ENCODE results near the gene EPSTI1. TPM values are rescaled to one million over a fixed set of nuclear protein-coding genes. Genes with fewer than 3 reads are reported as not detected.
A peak's percentile ranks its signal among the peaks of the same experiment; 100 is the strongest.

Gene EPSTI1
- total and polyA plus RNA-seq, 8 donors, result 0.83 to 9.7 (median 2.1) TPM

DNA sequence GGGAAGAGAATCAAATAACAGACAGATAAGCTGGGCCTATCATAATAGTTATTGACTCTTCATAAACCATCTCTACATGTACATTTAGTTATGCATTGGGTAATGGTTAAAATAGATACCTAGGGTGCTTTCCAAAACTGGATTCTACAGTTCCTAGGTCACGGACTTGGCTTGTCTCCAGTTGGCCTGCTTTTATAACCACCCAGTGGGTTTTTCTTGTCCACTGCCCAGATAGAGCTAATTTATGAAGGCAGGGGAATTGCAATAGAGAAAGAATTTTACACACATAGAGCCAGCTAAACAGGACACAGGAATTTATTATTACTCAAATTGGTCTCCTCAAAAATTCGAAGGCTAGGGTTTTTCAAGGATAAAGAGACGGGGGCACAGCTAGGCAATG is 113.3 kb downstream of the EPSTI1 start:
- H3K27ac ChIP-seq, result no peak overlapping the region
- ATAC-seq, result no peak
- intact Hi-C loops (cut with DNase I), result no loop called here
- H3K9me3 ChIP-seq, result no peaks in the 10 kb centered on the region
- DNase-seq, result no peak
- TF ChIP-seq CTCF (IDR thresholded peaks at IDR 0.05), result no peak
- H3K4me3 ChIP-seq, result no peak overlapping the region
- 72 to 86% methylated on average over 3 of the region's 3 CpGs for WGBS, 2 donors
- no peak for FAIRE-seq
- peaks cover 0 to 4% (median 0%) of the 10 kb centered on the region in 3 donors for H3K4me1 ChIP-seq
- H3K36me3 ChIP-seq, result no peaks in the 10 kb centered on the region
- H3K27me3 ChIP-seq, result no peaks in the 10 kb centered on the region

DNA sequence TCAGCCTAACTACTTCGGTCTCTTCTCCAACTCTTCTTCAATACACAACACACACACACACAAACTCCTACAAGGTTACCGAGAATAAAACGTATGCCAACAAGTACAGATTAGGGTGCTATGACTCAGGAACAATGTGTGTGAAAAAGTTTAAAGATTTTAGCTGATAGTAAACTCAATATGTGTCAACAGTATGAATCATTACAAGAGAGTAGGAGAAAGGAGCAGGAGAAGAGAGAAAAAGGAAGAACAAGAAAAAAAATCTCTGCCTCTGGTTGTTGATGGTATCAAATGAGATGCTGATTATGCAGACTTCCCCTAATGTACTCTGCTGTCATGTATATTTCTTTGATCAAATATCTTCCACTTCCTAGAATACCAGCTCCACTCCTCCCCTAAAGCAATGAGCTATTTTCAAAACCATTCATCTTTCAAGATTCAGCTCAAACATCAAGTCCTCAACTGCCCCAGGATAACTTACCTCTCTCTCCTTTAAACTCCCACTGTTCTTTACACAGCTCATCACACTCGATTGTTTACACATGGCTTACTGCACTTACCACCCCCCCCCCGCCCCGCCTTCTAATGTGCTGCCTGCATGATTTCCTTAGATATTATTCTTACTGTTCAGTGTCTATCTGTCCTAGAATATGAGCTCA is 115.0 kb downstream of the EPSTI1 start:
- no peak for DNase-seq
- no peaks in the 10 kb centered on the region for H3K27me3 ChIP-seq
- no peak for TF ChIP-seq CTCF (IDR thresholded peaks at IDR 0.05)
- intact Hi-C loops (cut with DNase I), result no loop called here
- H3K27ac ChIP-seq, result no peak overlapping the region
- 51% methylated on average over 6 of the region's 6 CpGs for WGBS, 2 donors
- no peaks in the 10 kb centered on the region for H3K9me3 ChIP-seq
- peaks cover 0 to 4% (median 0%) of the 10 kb centered on the region in 3 donors for H3K4me1 ChIP-seq
- FAIRE-seq, result no peak
- H3K4me3 ChIP-seq, result no peak overlapping the region
- ATAC-seq, result peak in 3 of 4 donors; percentile 40 to 69 (median 48)
- H3K36me3 ChIP-seq, result no peaks in the 10 kb centered on the region

GRCh38 chr13:42876270-42876714 is 115.7 kb downstream of the EPSTI1 start:
- Histone ChIP-seq H3K4me1 (peaks cover 0 to 4% (median 0%) of the 10 kb centered on the region in 3 donors), H3K36me3 (no peaks in the 10 kb centered on the region), H3K4me3 (no peak overlapping the region), H3K27me3 (no peaks in the 10 kb centered on the region), H3K27ac (no peak overlapping the region), H3K9me3 (no peaks in the 10 kb centered on the region)
- TF ChIP-seq CTCF (IDR thresholded peaks at IDR 0.05), result no peak
- DNase-seq (no peak), FAIRE-seq (no peak), ATAC-seq (peak in 2 of 4 donors; percentile 47 to 51)
- 39 to 65% methylated on average over 1 of the region's 1 CpG for WGBS, 2 donors
- intact Hi-C loops (cut with DNase I), result no loop called here

GRCh38 chr13:42875475-42876269 is 116.4 kb downstream of the EPSTI1 start:
- Histone ChIP-seq H3K4me3 (no peak overlapping the region), H3K36me3 (no peaks in the 10 kb centered on the region), H3K27me3 (no peaks in the 10 kb centered on the region), H3K9me3 (no peaks in the 10 kb centered on the region), H3K27ac (no peak overlapping the region), H3K4me1 (peaks cover 0 to 4% (median 0%) of the 10 kb centered on the region in 3 donors)
- no peak for DNase-seq
- ATAC-seq, result peak in 2 of 4 donors; percentile 20 to 45
- TF ChIP-seq CTCF (IDR thresholded peaks at IDR 0.05), result no peak
- 51 to 53% methylated on average over 12 of the region's 12 CpGs for WGBS, 2 donors
- no peak for FAIRE-seq
- intact Hi-C loops (cut with DNase I), result no loop called here
